Vagina (tissue), 2 donors: ENCODE measurements around the gene THADA.

Experiments used
- CTCF ChIP-seq, 3 experiments: fragments of 450-650 bp in 2 of 3; fragments of 200-600 bp in 1 of 3; sonication (generic) in 1 of 3; IDR thresholded peaks; one replicate each; pipeline ENCODE4 v1.5.1; 2017 to 2019; ENCODE audit warnings: antibody characterized with exemption in 3 of 3, mild to moderate bottlenecking in 2 of 3, moderate library complexity in 2 of 3
- POLR2AphosphoS5 ChIP-seq, 2 donors: sonication (generic); formaldehyde crosslinking; IDR thresholded peaks; one replicate each; pipeline ENCODE4 v1.9.0; 2017; ENCODE audit warnings: antibody characterized with exemption in 2 of 2, mild to moderate bottlenecking in 2 of 2, low read depth in 1 of 2; ENCODE audit not compliant: insufficient read depth in 1 of 2

- TF ChIP-seq CTCF (IDR thresholded peaks at IDR 0.05) = no peak
- no peak for TF ChIP-seq POLR2AphosphoS5 (IDR thresholded peaks at IDR 0.05; ENCODE audit: insufficient read depth in 1 of 2, low read depth in 1 of 2)
These were observed 382.9 kb downstream of the THADA start for GRCh38 chr2:43212931-43213330.
